Nephron progenitor cell (in vitro differentiated cells): ENCODE results near the gene C2CD4C.
"Not testable (repeated sequence)": the region's sequence is repeated elsewhere in the genome, so short reads cannot be mapped to it uniquely, and the experiment has no call there.

Experiments
- DNase-seq: peaks from one replicate; pipeline ENCODE4 v3.0.0; 2021
- H3K27ac Mint-ChIP-seq: 2 replicates; pipeline ENCODE4 v1.8.0; 2021; ENCODE audit warnings: mild to moderate bottlenecking, moderate library complexity, mixed read lengths
- H3K27me3 Mint-ChIP-seq: 2 replicates; pipeline ENCODE4 v1.8.0; 2021; ENCODE audit warnings: mild to moderate bottlenecking, low read depth, mixed read lengths; ENCODE audit not compliant: poor library complexity
- H3K36me3 Mint-ChIP-seq: 2 replicates; pipeline ENCODE4 v1.8.0; 2021; ENCODE audit warnings: low read depth, mixed read lengths
- H3K4me1 Mint-ChIP-seq: 2 replicates; pipeline ENCODE4 v1.8.0; 2021; ENCODE audit warnings: mixed read lengths
- H3K4me3 Mint-ChIP-seq: 2 replicates; pipeline ENCODE4 v1.8.0; 2021; ENCODE audit warnings: mild to moderate bottlenecking, moderate library complexity, mixed read lengths
- H3K9me3 Mint-ChIP-seq: 2 replicates; pipeline ENCODE4 v1.8.0; 2021; ENCODE audit warnings: mild to moderate bottlenecking, moderate library complexity, mixed read lengths
- TF ChIP-seq, protein P1 (sequence below): fragments of 200-600 bp; sonication (generic); IDR thresholded peaks from 2 replicates; pipeline ENCODE4 v1.5.0; 2021; ENCODE audit warnings: antibody characterized with exemption

The C2CD4C gene

GRCh38 chr19:426725-427445, 17.9 kb upstream of the C2CD4C start:
- no peak overlapping the region for H3K4me3 Mint-ChIP-seq
- H3K4me1 Mint-ChIP-seq, result peaks cover 8% of the 10 kb centered on the region
- peaks cover 56% of the 10 kb centered on the region for H3K36me3 Mint-ChIP-seq
- no peak overlapping the region for H3K27ac Mint-ChIP-seq
- TF ChIP-seq, protein P1, sequence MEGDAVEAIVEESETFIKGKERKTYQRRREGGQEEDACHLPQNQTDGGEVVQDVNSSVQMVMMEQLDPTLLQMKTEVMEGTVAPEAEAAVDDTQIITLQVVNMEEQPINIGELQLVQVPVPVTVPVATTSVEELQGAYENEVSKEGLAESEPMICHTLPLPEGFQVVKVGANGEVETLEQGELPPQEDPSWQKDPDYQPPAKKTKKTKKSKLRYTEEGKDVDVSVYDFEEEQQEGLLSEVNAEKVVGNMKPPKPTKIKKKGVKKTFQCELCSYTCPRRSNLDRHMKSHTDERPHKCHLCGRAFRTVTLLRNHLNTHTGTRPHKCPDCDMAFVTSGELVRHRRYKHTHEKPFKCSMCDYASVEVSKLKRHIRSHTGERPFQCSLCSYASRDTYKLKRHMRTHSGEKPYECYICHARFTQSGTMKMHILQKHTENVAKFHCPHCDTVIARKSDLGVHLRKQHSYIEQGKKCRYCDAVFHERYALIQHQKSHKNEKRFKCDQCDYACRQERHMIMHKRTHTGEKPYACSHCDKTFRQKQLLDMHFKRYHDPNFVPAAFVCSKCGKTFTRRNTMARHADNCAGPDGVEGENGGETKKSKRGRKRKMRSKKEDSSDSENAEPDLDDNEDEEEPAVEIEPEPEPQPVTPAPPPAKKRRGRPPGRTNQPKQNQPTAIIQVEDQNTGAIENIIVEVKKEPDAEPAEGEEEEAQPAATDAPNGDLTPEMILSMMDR, result no peak
- DNase-seq, result no peak
- H3K9me3 Mint-ChIP-seq, result peaks cover 18% of the 10 kb centered on the region
- H3K27me3 Mint-ChIP-seq, result peaks cover 29% of the 10 kb centered on the region

GRCh38 chr19:425056-425455, 16.1 kb upstream of the C2CD4C start:
- Mint-ChIP-seq H3K4me3 (no peak overlapping the region), H3K9me3 (peaks cover 9% of the 10 kb centered on the region), H3K27me3 (peaks cover 29% of the 10 kb centered on the region), H3K4me1 (peaks cover 8% of the 10 kb centered on the region), H3K36me3 (peaks cover 59% of the 10 kb centered on the region), H3K27ac (no peak overlapping the region)
- TF ChIP-seq, protein P1, result no peak
- no peak for DNase-seq

- Mint-ChIP-seq H3K4me1 (peaks cover 8% of the 10 kb centered on the region), H3K9me3 (peaks cover 4% of the 10 kb centered on the region), H3K27ac (no peak overlapping the region), H3K36me3 (peaks cover 54% of the 10 kb centered on the region), H3K27me3 (peaks cover 29% of the 10 kb centered on the region), H3K4me3 (no peak overlapping the region)
- TF ChIP-seq, protein P1, result no peak
- DNase-seq, result no peak
Observed at GRCh38 chr19:424546-424945, 15.6 kb upstream of the C2CD4C start.

- peaks cover 29% of the 10 kb centered on the region for H3K27me3 Mint-ChIP-seq
- H3K4me1 Mint-ChIP-seq, result peaks cover 8% of the 10 kb centered on the region
- peaks cover 3% of the 10 kb centered on the region for H3K9me3 Mint-ChIP-seq
- no peak overlapping the region for H3K27ac Mint-ChIP-seq
- no peak overlapping the region for H3K4me3 Mint-ChIP-seq
- DNase-seq, result no peak
- peaks cover 48% of the 10 kb centered on the region for H3K36me3 Mint-ChIP-seq
- TF ChIP-seq, protein P1, result no peak
Observed at GRCh38 chr19:423691-424466, 14.9 kb upstream of the C2CD4C start.

- not testable (repeated sequence) for H3K4me1 Mint-ChIP-seq, H3K9me3 Mint-ChIP-seq, DNase-seq, H3K4me3 Mint-ChIP-seq, H3K27ac Mint-ChIP-seq
- H3K36me3 Mint-ChIP-seq, result peaks cover 38% of the 10 kb centered on the region
- peaks cover 19% of the 10 kb centered on the region for H3K27me3 Mint-ChIP-seq
Observed at GRCh38 chr19:422917-423226, 13.9 kb upstream of the C2CD4C start.

GRCh38 chr19:422213-422916, 13.4 kb upstream of the C2CD4C start:
- peaks cover 17% of the 10 kb centered on the region for H3K27me3 Mint-ChIP-seq
- peaks cover 3% of the 10 kb centered on the region for H3K9me3 Mint-ChIP-seq
- H3K4me3 Mint-ChIP-seq, result no peak overlapping the region
- DNase-seq, result no peak
- TF ChIP-seq, protein P1, result no peak
- no peak overlapping the region for H3K27ac Mint-ChIP-seq
- H3K4me1 Mint-ChIP-seq, result no peaks in the 10 kb centered on the region
- H3K36me3 Mint-ChIP-seq, result peaks cover 36% of the 10 kb centered on the region
